ENCODE measurements around the gene COX7B2. TPM values are rescaled to one million over a fixed set of nuclear protein-coding genes. Genes with fewer than 3 reads are reported as not detected.

The COX7B2 gene
- polyA plus RNA-seq, 3 donors, result not detected

DNA sequence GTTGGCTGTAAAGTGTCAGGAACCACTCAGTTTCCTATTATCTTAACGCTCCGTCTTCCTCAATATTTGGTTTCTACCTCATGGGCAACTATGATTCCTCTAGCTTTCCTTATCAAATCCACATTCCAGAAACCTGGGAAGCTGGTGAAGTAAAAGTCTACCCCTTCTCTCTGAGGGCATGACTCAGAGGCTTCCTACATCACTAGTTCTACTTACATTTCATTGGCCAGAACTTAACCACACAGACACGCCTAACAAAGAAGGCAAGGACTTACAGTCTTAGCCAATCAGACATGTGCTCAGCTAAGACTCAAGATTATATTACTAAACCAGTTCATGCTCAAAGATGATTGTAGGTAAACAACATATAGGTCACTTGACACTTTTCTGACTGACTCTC is 30.4 kb downstream of the COX7B2 start:
- Mint-ChIP-seq H3K27ac (no peak overlapping the region), H3K27me3 (ENCODE audit: low read depth in 3 of 3) (peaks cover 0 to 8% (median 1%) of the 10 kb centered on the region in 3 donors), H3K36me3 (no peaks in the 10 kb centered on the region), H3K4me1 (no peaks in the 10 kb centered on the region), H3K4me3 (no peak overlapping the region), H3K9me3 (peaks cover 0 to 8% (median 0%) of the 10 kb centered on the region in 7 donors)
- no peak overlapping the region for H3K27ac ChIP-seq (ENCODE audit: low read depth in 1 of 2, low read length in 2 of 2)
- DNase-seq, result no peak
- no CpG with 5 or more reads among the region's 3 CpGs for WGBS (ENCODE audit: insufficient coverage)
- no peak overlapping the region for H3K9ac ChIP-seq (ENCODE audit: insufficient read depth, low read length, poor library complexity, severe bottlenecking)
- TF ChIP-seq, protein P1, sequence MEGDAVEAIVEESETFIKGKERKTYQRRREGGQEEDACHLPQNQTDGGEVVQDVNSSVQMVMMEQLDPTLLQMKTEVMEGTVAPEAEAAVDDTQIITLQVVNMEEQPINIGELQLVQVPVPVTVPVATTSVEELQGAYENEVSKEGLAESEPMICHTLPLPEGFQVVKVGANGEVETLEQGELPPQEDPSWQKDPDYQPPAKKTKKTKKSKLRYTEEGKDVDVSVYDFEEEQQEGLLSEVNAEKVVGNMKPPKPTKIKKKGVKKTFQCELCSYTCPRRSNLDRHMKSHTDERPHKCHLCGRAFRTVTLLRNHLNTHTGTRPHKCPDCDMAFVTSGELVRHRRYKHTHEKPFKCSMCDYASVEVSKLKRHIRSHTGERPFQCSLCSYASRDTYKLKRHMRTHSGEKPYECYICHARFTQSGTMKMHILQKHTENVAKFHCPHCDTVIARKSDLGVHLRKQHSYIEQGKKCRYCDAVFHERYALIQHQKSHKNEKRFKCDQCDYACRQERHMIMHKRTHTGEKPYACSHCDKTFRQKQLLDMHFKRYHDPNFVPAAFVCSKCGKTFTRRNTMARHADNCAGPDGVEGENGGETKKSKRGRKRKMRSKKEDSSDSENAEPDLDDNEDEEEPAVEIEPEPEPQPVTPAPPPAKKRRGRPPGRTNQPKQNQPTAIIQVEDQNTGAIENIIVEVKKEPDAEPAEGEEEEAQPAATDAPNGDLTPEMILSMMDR (IDR thresholded peaks at IDR 0.05), result no peak
- intact Hi-C loops (cut with micrococcal nuclease), result no loop called here
- H3K27me3 ChIP-seq (ENCODE audit: control insufficient read depth in 2 of 2, insufficient read depth in 2 of 2, low read length in 2 of 2), result no peaks in the 10 kb centered on the region
- H3K79me2 ChIP-seq (ENCODE audit: insufficient read depth, low read length), result no peaks in the 10 kb centered on the region
- H3K4me1 ChIP-seq (ENCODE audit: control insufficient read depth in 1 of 2, insufficient read depth in 2 of 2, low read length in 2 of 2), result no peaks in the 10 kb centered on the region
- H3K4me2 ChIP-seq (replicated peaks; ENCODE audit: extremely low read depth, low read length, poor library complexity, severe bottlenecking), result no peak overlapping the region
- H3K4me3 ChIP-seq (replicated peaks in 1 of 3; ENCODE audit: low read depth in 2 of 3, low read length in 3 of 3), result no peak overlapping the region
- no peak overlapping the region for H2AFZ ChIP-seq (ENCODE audit: insufficient read depth, low read depth, low read length, poor library complexity, severe bottlenecking)
- H3K36me3 ChIP-seq (replicated peaks in 1 of 2; ENCODE audit: control insufficient read depth in 1 of 2, insufficient read depth in 2 of 2, low read length in 2 of 2), result no peaks in the 10 kb centered on the region
- no peaks in the 10 kb centered on the region for H3K9me3 ChIP-seq (replicated peaks in 1 of 2; ENCODE audit: control insufficient read depth in 1 of 2, insufficient read depth in 1 of 2, low read length in 2 of 2)
- H4K20me1 ChIP-seq (ENCODE audit: insufficient read depth, low read length), result no peaks in the 10 kb centered on the region

DNA sequence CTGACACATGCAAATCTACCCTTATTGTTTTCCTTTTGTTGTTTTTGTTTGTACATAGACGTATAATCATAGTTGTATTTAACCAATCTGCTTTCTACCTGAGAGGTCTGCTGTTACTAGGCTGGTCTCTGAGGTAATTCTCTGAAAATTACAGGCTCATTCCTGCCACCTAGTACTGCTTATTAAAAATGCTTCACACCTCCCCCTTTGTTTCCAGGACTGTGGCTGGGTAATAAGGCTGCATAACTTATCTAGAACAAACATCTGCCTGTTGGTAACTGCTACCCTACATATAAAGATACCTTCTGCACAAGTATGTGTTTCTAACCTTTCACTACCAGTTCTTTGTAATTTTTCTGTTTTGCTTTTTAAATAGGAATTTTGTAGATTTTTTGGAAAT is 34.2 kb downstream of the COX7B2 start:
- TF ChIP-seq, protein P1 (IDR thresholded peaks at IDR 0.05), result no peak
- Histone ChIP-seq H3K4me2 (replicated peaks; ENCODE audit: extremely low read depth, low read length, poor library complexity, severe bottlenecking) (no peak overlapping the region), H3K79me2 (ENCODE audit: insufficient read depth, low read length) (no peaks in the 10 kb centered on the region), H3K4me1 (ENCODE audit: control insufficient read depth in 1 of 2, insufficient read depth in 2 of 2, low read length in 2 of 2) (no peaks in the 10 kb centered on the region), H3K27me3 (ENCODE audit: control insufficient read depth in 2 of 2, insufficient read depth in 2 of 2, low read length in 2 of 2) (no peaks in the 10 kb centered on the region), H4K20me1 (ENCODE audit: insufficient read depth, low read length) (no peaks in the 10 kb centered on the region), H3K9ac (ENCODE audit: insufficient read depth, low read length, poor library complexity, severe bottlenecking) (no peak overlapping the region), H3K27ac (ENCODE audit: low read depth in 1 of 2, low read length in 2 of 2) (no peak overlapping the region), H3K4me3 (replicated peaks in 1 of 3; ENCODE audit: low read depth in 2 of 3, low read length in 3 of 3) (no peak overlapping the region), H3K36me3 (replicated peaks in 1 of 2; ENCODE audit: control insufficient read depth in 1 of 2, insufficient read depth in 2 of 2, low read length in 2 of 2) (no peaks in the 10 kb centered on the region), H3K9me3 (replicated peaks in 1 of 2; ENCODE audit: control insufficient read depth in 1 of 2, insufficient read depth in 1 of 2, low read length in 2 of 2) (no peaks in the 10 kb centered on the region), H2AFZ (ENCODE audit: insufficient read depth, low read depth, low read length, poor library complexity, severe bottlenecking) (no peak overlapping the region)
- DNase-seq, result no peak
- WGBS (ENCODE audit: insufficient coverage), result no CpG with 5 or more reads among the region's 1 CpG
- Mint-ChIP-seq H3K4me3 (no peak overlapping the region), H3K27ac (no peak overlapping the region), H3K27me3 (ENCODE audit: low read depth in 3 of 3) (peaks cover 0 to 2% (median 1%) of the 10 kb centered on the region in 3 donors), H3K4me1 (no peaks in the 10 kb centered on the region), H3K9me3 (peaks cover 0 to 7% (median 0%) of the 10 kb centered on the region in 7 donors), H3K36me3 (no peaks in the 10 kb centered on the region)
- intact Hi-C loops (cut with micrococcal nuclease), result no loop called here

All from CD14-positive monocyte (primary cell).